RWPE1 (cell line): ENCODE measurements around the gene CARD9.

Experiments used
- CTCF ChIA-PET: fragments of 350-600 bp; sonication (Branson Sonifier 250); formaldehyde crosslinking; extraction: SDS; loops from one replicate; lab custom pipeline; 2021; lab: Yijun Ruan, JAX
- POLR2A ChIA-PET: fragments of 400-600 bp; formaldehyde crosslinking; extraction: SDS; loops from one replicate; lab custom pipeline; 2020; ENCODE audit warnings: antibody characterized with exemption; ENCODE audit not compliant: low non-redundant PET; lab: Yijun Ruan, JAX
- DNase-seq: peaks from one replicate; pipeline ENCODE4 v3.0.0; 2012; ENCODE audit warnings: low spot score
- H3K27ac ChIP-seq: fragments of 450-650 bp; 2 replicates; pipeline ENCODE4 v1.5.1; 2017
- TF ChIP-seq, protein P1 (sequence below): fragments of 450-650 bp; conservative IDR thresholded peaks from 2 replicates; pipeline ENCODE4 v1.5.1; 2017; ENCODE audit warnings: low read depth, mild to moderate bottlenecking

CARD9 gene

DNA sequence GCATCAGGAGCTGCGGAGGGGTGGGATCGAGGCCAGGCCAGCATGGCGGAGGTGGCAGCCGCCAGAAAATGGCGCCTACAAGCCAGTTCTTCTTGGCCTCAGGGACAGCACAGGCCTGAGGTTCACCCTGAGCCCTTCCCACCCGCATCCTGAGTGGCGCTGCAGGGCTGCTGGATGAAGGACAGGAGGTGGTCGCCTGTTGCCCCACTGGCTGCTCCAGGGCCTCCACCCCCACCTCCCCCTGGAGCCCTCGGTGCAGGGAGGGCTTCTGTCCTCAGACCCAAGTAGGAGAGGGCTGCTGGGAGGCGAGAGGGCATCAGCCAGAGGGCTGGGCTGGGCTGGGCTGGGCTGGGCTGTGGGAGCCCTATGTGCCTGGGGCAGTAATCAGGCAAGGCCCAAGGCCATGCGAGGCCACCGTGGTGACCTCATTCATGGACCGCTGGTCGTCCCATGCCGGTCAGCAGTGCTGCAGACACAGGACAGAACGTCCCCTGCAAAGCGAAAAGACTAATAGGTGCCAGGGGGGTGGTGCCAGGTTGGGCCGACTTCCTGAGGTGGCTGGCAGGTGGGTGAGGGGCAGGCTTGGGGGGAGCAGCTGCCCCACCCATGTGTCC, 32.3 kb downstream of the CARD9 start:
- peak overlapping the region; percentile 84 for H3K27ac ChIP-seq
- CTCF ChIA-PET, result interaction anchor here (2.5 kb wide), 1 partner anchor 22 kb away, joined by 17 read pairs; the partner anchor contains the start of gene DNLZ
- POLR2A ChIA-PET, result no interaction called here
- no peak for DNase-seq
- TF ChIP-seq, protein P1, sequence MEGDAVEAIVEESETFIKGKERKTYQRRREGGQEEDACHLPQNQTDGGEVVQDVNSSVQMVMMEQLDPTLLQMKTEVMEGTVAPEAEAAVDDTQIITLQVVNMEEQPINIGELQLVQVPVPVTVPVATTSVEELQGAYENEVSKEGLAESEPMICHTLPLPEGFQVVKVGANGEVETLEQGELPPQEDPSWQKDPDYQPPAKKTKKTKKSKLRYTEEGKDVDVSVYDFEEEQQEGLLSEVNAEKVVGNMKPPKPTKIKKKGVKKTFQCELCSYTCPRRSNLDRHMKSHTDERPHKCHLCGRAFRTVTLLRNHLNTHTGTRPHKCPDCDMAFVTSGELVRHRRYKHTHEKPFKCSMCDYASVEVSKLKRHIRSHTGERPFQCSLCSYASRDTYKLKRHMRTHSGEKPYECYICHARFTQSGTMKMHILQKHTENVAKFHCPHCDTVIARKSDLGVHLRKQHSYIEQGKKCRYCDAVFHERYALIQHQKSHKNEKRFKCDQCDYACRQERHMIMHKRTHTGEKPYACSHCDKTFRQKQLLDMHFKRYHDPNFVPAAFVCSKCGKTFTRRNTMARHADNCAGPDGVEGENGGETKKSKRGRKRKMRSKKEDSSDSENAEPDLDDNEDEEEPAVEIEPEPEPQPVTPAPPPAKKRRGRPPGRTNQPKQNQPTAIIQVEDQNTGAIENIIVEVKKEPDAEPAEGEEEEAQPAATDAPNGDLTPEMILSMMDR, result no peak

DNA sequence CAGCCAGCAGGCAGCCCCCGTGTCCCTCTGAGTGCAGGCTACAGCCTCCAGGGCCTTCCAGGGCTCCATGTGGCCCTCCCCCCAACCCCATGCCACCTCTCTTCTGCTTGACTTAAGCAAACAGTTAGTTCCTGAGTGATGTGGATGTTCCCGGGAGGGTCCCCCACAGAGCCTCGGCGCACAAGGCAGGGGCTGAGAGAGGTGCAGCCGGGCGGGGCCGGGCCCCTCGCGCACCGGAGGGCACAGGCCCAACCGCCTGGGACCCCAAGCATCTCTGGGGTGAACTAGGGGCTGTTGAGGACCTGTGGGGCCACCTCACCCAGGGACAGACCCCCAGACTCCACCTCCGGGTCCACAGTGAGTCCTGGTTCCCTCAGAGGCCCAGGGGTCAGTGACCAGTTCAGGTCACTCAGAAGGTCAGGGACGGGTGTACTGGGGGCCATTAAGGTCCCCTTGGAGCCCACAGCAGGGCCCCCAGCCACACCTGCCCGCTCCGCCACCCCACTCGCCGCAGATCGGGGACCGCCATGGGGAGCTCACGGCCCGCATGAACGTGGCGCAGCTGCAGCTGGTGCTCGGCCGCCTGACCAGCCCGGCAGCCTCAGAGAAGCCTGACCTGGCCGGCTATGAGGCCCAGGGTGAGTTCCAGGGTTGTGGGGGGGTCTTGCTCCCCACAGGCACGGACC, 33.0 kb downstream of the CARD9 start:
- TF ChIP-seq, protein P1, result no peak
- DNase-seq, result no peak
- no peak overlapping the region for H3K27ac ChIP-seq
- ChIA-PET CTCF (interaction anchor here (1.0 to 2.5 kb wide), 5 partner anchors 10 to 69 kb away, joined by 3 to 17 read pairs (median 5); partner anchors contain the start of genes DNLZ, ENTR1 and PMPCA), POLR2A (interaction anchor here (1.0 kb wide), 1 partner anchor 22 kb away, joined by 3 read pairs; no protein-coding TSS in a partner anchor)

- no peak for DNase-seq
- ChIA-PET CTCF (interaction anchor here (0.6 to 2.5 kb wide), 14 partner anchors 9 to 863 kb away, joined by 3 to 17 read pairs (median 4); partner anchors contain the start of genes DNLZ, ENTR1 and PMPCA), POLR2A (interaction anchor here (1.0 kb wide), 1 partner anchor 23 kb away, joined by 3 read pairs; no protein-coding TSS in a partner anchor)
- TF ChIP-seq, protein P1, result no peak
- no peak overlapping the region for H3K27ac ChIP-seq
Observed at GRCh38 chr9:136339958-136340310, 33.5 kb downstream of the CARD9 start.

DNA sequence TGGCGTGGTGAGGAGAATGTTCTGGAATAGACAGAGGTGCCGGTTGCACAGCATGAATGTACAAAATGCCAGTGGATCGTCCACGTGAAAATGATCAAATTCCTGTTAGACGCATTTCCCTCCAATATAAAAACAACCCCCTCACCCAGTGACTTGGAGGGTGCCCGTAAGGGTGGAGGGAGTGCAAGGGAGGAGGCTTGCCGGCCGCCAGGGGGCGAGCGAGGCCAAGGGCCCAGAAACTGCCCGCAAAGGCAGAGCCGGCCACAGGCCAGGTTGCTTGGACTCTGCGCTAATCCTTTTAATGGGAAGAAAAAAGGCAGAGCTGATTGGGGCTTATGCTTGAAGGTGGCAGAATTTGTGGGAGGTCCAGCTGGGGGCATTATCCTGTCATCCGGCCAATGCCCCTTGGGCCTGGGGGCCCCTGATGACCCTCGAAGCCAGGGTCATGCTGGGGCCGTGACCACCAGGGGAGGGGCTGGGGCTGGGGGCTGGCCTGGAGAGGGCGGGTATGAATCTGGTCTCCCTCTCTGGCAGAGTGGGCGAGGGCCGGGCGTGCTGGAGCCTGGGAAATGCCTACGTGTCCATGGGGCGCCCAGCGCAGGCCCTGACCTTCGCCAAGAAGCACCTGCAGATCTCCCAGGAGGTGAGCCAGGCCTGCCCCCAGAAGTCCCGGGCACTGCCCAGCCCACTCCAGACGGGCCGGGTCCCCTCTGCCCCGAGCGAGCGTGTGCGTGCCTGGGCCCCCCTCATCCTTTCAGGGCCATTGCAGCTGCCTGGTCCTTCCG, 34.1 kb downstream of the CARD9 start:
- H3K27ac ChIP-seq, result peak overlapping the region; percentile 23
- ChIA-PET POLR2A (interaction anchor here (1.0 kb wide), 1 partner anchor 24 kb away, joined by 3 read pairs; no protein-coding TSS in a partner anchor), CTCF (interaction anchor here (0.6 to 2.5 kb wide), 14 partner anchors 9 to 862 kb away, joined by 3 to 17 read pairs (median 4); partner anchors contain the start of genes DNLZ, ENTR1 and PMPCA)
- DNase-seq, result peak; percentile 84
- TF ChIP-seq, protein P1, result peak; percentile 100

- ChIA-PET CTCF (interaction anchor here (0.5 to 1.7 kb wide), 6 partner anchors 15 to 306 kb away, joined by 3 to 4 read pairs (median 3); partner anchors contain the start of gene DNLZ), POLR2A (no interaction called here)
- peak overlapping the region; percentile 23 for H3K27ac ChIP-seq
- DNase-seq, result no peak
- TF ChIP-seq, protein P1, result no peak
Observed at GRCh38 chr9:136338511-136338910, 35.0 kb downstream of the CARD9 start.
